Cerebellar cortex (tissue), 1 donor: Measurements from ENCODE around the gene ANAPC16.
A peak's percentile ranks its signal among the peaks of the same experiment; 100 is the strongest.
"Not testable (repeated sequence)": the region's sequence is repeated elsewhere in the genome, so short reads cannot be mapped to it uniquely, and the experiment has no call there.

Source experiments
- DNase-seq: peaks from one replicate; pipeline ENCODE4 v3.0.0-alpha.2; 2015; ENCODE audit warnings: low spot score

ANAPC16 gene

DNA sequence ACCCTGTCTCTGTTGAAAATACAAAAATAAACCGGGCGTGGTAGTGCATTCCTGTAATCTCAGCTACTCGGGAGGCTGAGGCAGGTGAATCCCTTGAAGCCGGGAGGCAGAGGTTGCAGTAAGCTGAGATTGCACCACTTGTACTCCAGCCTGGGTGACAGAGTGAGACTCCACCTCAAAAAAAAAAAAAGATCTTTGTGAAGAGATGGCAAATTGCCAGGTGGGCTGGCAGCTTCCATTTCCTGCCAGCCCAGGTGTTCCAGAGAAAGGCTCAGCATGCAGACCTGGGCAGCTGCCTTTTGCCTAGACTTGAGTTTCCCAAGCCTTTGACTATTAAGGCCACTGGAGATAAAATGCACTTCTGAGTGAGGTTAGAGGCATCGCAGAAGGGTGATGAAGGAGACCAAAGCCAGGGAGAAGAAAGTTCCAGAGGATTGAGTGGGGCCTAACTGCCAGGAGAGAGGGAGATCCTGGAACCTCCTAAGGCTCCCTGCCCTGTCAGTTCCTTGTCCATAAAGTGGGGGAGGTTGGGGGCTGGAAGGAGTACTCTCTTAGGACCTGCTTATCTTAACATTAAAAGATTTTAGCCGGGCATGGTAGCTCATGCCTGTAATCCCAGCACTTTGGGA is 47.9 kb downstream of the ANAPC16 start:
- DNase-seq = no peak

DNA sequence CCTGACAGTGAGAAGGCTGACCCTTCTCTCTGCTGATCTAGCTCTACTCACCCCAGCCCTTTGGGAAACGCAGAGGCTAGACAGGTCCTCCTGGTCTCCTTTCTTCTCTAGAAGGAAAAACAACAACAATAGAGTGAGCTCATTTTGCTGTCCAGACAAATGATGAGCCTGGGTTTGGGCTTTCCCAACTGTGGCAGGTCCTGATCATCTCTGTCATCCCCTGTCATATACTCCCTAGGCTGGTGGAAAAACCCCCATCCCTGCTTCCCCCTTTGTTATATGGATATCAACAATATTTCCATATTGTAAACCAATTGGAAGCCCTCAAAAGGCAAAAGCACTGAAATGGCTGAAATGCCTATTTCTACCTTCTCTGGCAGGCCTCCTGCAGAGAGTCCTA is 48.7 kb downstream of the ANAPC16 start:
- DNase-seq = no peak

DNA sequence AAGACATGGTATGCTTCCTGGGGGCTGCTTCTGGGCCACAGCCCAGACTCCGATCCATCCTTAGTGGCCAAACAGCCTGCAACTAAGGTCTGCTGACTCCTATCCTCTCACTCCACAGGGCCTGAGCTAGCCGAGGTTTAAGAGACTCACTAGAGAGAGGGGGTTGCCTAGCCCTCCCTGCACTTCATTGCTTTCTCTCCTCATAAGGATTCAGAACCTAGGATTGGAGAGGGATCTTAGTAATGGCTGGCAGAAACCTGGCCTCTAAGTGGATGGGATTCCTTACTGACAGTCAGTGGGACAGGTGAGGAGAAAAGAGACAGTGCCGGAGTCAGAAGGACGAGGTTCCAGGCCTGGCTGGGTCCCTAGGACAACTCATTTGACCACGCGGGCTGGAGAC is 49.7 kb downstream of the ANAPC16 start:
- peak; percentile 44 for DNase-seq

DNA sequence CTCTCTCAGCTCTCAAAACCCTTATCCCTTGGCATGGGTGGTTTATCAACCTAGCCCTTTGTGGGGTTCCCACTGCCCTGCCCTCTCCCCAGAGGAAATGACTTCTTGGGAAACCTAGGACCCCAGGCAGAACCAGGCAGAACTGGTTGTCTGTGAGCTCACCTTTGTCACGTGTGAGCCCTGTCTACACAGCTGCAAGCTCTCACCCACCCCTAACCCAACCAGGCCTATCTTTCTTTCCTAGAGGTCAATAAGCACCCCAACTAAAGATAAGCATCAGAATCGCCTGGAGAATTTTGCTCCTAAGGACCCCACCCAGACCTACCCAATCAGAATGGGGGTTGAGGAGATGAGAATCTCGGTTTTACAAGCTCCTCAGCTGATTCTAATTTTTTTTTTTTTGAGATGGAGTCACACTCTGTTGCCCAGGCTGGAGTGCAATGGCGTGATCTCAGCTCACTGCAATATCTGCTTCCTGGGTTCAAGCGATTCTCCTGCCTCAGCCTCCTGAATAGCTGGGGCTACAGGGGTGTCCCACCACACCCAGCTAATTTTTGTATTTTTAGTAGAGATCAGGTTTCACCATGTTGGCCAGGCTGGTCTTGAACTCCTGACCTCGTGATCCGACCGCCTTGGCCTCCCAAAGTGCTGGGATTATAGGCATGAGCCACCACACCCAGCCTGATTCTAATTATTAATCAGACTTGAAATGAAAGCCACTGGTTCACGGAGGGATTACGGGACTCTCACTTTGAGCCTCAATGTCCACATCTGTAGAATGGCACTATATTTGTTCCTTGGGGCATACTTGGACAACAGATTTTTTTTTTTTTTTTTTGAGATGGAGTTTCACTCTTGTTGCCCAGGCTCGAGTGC is 50.4 kb downstream of the ANAPC16 start:
- DNase-seq = peak; percentile 13

DNA sequence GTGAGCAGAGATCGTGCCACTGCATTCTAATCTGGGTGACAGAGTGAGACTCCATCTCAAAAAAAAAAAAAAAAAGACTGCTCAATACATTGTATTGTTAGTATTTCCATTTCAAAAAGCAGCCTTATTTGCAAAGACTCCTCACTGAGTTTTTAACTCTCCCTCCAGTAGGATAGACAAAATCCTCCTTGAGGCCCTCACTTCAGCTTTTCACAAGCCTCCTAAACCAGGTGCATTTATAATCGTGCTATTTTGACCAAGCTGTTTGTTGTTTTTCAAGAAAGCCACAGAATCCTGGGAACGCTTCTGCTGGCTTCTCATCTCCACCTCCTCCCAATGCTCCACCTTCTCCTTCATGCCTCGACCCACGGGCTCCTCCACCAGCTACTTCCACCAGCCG is 51.6 kb downstream of the ANAPC16 start:
- peak; percentile 49 for DNase-seq

DNA sequence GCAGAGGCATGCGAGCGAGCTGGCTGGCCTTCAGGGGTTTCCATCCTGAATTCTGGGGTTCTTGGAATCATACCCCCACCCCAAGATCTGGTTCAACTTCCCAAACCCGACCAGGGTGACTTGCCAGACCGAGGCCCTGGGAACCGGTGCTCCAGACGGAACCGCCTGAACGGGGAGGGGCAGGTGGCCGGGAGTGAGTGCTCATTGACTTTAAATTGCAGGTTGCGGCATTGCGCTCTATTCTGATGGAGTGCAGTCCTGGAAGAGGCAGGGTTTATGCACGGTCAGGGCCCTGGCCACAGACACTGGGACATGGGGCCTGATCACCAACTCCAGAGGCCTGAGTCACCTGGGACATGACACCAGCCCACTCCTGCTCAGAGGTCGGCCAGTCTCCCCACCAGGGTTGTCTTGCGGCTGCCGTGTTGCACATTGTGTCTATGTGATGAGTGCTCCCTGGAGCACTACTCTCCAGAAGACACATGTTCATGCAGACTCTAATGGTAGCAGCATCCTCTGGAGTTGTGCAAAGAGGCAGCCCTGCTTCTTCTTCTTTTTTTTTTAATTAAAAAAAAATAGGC is 52.1 kb downstream of the ANAPC16 start:
- peak; percentile 28 for DNase-seq

DNA sequence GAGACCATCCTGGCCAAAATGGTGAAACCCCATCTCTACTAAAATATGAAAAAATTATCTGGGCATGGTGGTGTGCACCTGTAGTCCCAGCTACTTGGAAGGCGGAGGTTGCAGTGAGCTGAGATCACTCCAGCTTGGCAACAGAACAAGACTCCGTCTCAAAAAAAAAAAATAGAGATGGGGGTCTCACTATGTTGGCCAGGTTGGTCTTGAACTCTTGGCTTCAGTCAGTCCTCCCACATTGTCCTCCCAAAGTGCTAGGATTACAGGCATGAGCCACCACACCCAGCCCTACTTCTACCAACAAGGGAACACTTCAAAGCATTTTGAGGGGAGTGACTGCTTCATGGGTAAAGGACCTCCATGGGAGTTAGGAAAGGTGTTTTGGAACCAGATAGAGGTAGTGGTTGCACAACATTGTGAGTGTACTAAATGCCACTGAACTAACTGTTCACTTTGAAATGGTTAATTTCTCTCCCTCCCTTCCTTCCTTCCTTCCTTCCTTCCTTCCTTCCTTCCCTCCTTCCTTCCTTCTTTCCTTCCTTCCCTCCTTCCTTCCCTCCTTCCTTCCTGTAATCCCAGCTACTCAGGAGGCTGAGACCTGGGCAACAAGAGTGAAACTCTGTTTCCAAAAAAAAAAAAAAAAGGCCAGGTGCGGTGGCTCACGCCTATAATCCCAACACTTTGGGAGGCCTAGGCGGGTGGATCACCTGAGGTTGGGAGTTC is 52.8 kb downstream of the ANAPC16 start:
- not testable (repeated sequence) for DNase-seq

DNA sequence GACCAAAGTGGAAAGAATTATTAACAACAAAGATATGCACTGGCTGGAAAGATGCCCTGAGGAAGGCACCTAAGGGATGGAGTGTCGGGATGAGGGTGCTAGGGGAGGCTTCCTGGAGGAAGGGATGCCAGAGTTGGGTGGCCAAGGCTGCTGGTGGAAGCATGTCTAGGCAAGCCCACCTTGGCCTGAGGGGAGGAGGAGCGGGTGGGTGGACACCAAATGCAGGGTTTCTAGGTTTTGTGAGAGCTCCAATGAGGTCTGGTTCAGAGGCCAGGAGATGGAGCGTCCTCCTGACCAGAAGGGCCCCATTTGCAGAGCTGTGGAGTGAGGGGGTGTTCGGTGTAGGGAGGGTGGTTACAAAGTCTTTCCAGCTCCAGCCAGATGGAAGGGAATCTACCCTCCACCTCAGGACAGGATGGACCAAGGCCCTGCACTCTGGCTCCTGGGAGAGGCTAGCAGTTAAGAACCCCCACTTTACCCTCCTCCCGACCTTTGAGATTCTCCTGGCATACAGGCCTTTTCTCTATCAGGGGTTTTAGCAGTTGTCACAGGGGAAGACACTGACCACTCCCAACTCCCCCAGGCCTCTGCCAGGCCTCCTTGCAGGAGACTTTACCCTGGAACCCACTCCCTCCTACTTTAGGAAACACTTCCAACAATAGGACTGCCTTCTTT is 54.9 kb downstream of the ANAPC16 start:
- DNase-seq = peak; percentile 6

DNA sequence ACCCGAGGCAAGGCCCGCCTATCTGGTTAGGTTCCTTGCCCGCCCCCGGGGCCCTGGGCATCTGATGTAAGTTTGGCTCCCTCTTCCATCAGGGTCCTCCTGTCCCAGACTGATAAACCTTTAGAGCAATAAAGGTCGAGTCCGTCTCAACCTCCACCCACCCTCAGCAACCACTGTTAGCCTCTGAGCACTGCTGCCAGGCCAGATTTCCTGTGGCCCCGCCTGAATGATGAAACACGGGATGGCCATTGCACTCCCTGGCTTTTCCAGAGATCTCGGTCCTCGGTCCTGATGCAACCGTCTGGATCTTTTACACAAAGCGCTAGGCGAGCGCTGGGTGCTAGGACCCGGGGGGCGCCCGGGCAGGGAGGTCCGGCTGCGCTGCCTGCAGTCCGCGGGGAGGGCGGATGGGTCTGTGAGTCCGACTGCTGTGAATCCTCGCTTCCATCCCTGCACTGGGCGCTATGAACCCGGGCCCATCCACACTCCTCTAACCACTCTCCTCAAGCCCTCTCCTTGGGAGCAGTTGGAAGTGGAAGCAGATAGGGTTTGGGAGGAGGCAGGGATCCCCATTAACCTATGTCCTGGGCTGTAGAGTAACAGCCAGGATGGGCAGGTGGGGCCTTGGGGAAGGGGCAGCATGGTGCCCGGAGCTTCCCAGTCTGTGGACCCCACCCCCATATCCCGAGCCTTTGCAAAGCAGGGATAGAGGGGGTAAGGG is 57.0 kb downstream of the ANAPC16 start:
- DNase-seq = peak; percentile 95

DNA sequence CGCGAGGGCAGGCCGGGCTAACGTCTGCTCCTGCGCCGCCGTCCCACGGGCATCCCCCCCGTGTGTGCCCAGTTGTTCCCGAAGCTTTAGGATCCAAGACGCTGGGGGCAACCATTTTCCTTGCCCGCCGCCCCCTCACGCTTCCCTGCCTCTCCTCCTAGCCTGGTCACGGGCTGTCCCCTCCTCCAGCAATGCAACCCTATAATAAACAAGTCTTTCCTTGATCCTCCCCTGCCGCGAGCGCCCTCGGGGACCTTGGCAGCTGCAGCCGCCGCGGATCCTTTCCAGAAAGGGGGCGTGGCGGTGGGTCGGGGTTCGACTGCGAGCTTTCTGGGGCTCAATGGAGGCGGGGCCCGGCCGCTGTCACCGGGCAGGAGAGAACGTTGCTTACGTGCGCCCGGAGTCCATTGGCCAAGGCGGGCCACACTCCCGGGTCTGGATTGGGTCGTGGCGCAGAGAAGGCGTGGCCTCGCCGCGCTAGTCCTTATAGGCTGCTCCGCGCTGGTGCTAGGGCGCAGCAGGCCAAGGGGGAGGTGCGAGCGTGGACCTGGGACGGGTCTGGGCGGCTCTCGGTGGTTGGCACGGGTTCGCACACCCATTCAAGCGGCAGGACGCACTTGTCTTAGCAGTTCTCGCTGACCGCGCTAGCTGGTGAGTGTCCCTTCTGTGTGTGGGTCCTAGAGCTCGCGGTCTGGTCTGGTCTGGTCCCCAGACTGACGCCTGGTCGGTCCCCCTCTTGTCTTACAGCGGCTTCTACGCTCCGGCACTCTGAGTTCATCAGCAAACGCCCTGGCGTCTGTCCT is 57.8 kb downstream of the ANAPC16 start, which contains the start of gene DDIT4:
Gene DDIT4 (plus strand): TSS at position 515 of the 803 bp plus-strand sequence. CDS start 293 bp downstream, outside the sequence.
- DNase-seq = peak; percentile 99

DNA sequence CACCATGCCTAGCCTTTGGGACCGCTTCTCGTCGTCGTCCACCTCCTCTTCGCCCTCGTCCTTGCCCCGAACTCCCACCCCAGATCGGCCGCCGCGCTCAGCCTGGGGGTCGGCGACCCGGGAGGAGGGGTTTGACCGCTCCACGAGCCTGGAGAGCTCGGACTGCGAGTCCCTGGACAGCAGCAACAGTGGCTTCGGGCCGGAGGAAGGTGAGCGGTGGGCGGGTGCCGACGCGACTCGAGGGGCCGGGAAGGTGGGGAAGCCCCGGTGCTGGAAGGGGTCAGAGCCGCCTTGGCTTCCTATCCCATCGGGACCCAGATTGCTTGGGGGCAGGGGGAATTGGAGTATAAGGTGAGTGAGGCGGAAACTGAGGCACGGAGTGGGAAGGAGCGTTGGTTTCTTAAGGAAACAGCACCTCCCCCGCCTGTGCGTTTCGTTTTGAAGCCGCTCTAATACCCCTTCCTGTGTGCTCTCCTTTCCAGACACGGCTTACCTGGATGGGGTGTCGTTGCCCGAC is 58.5 kb downstream of the ANAPC16 start:
- DNase-seq = no peak

DNA sequence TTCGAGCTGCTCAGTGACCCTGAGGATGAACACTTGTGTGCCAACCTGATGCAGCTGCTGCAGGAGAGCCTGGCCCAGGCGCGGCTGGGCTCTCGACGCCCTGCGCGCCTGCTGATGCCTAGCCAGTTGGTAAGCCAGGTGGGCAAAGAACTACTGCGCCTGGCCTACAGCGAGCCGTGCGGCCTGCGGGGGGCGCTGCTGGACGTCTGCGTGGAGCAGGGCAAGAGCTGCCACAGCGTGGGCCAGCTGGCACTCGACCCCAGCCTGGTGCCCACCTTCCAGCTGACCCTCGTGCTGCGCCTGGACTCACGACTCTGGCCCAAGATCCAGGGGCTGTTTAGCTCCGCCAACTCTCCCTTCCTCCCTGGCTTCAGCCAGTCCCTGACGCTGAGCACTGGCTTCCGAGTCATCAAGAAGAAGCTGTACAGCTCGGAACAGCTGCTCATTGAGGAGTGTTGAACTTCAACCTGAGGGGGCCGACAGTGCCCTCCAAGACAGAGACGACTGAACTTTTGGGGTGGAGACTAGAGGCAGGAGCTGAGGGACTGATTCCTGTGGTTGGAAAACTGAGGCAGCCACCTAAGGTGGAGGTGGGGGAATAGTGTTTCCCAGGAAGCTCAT is 59.0 kb downstream of the ANAPC16 start:
- DNase-seq = peak; percentile 66

DNA sequence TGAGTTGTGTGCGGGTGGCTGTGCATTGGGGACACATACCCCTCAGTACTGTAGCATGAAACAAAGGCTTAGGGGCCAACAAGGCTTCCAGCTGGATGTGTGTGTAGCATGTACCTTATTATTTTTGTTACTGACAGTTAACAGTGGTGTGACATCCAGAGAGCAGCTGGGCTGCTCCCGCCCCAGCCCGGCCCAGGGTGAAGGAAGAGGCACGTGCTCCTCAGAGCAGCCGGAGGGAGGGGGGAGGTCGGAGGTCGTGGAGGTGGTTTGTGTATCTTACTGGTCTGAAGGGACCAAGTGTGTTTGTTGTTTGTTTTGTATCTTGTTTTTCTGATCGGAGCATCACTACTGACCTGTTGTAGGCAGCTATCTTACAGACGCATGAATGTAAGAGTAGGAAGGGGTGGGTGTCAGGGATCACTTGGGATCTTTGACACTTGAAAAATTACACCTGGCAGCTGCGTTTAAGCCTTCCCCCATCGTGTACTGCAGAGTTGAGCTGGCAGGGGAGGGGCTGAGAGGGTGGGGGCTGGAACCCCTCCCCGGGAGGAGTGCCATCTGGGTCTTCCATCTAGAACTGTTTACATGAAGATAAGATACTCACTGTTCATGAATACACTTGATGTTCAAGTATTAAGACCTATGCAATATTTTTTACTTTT is 59.7 kb downstream of the ANAPC16 start:
- DNase-seq = peak; percentile 16

DNA sequence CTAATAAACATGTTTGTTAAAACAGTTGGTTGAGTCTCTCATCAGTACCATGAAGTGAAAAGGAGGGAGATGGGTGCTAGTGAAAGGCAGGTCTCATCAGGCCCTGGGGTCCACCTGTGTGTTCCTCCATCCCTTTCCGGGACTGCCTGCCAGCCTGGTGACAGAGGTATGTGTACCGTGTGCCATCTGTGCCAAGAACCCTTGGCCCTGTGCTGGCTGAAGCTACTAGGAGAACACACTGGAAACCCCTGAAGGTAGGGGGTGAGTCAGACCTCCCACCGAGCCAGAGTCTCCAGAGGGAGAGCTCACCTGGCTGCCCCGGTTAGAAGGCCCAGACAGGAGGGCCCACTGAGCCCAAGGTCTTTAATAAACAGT is 60.2 kb downstream of the ANAPC16 start:
- DNase-seq = peak; percentile 45

DNA sequence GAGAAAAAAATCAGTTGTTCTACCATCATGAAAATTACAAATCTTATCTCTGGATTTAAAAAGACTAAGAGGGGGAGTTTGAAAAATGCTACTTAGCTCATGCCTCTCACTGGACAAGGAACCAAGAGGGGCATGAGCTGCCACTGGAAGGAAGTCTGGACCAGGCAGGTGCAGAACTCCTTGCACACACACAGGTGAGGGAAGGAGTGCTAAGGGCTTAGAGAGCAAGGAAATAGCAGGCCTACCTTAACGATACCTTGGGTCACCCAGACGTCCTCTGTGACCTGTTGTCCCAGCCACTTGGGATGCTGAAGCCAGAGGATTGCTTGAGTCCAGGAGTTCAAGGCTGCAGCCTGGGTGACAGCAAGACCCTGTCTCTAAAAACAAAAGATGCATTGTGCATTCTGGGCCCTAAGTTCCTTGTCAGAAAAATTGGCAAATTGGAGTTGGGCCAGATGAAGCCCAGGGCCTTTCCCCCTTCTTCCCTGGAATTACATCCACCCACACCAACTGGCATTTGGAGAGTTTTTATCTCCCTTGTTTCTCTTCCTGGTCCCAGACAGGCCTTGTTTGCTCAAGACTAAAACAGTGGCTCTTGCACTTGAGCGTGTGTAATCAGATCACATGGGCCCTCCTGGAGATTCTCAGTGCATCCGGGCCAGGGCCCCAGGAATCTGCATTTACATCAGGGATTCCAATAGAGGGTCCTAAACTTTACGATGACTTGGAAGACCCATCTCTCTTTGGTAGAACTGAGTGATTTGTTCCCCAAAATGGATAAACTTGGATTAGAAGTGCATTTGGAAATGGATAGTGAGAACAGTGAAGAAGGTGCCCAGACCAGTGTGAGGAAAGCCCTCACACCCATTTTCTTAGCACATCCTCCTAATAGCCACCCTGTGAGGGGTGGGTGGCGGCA is 60.9 kb downstream of the ANAPC16 start:
- peak; percentile 42 for DNase-seq

DNA sequence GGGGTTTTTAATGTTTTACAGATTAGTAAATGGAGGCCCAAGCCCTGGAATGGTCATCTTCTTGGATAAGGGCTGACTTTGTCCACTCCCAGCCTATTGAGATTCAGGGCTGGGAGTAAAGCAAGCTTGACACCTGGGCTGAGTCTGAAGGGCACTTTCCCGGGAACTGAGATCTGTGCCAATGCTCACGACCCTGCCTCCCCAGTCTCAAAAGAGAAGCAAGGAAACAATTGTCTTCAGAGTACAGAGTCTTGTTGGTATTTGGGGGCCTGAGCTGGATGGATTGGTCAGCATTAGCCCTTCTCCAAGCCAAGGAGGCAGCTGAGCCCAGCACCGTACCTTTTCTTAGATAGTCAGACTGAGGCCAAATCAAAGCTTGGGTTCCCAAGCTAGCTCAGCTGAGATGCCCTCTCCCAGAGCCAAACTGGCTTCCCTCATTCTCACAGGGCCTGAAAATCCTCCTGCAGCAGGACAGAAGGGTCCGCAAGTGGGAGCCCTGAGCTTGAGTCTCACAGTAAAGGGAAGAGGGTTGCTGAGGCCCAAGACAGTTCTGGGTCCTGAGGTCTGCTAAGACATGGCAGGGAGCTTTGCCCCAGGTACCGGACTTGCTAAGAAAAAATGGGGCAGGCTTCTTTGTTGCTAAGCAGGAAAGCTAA is 61.7 kb downstream of the ANAPC16 start:
- peak; percentile 46 for DNase-seq

DNA sequence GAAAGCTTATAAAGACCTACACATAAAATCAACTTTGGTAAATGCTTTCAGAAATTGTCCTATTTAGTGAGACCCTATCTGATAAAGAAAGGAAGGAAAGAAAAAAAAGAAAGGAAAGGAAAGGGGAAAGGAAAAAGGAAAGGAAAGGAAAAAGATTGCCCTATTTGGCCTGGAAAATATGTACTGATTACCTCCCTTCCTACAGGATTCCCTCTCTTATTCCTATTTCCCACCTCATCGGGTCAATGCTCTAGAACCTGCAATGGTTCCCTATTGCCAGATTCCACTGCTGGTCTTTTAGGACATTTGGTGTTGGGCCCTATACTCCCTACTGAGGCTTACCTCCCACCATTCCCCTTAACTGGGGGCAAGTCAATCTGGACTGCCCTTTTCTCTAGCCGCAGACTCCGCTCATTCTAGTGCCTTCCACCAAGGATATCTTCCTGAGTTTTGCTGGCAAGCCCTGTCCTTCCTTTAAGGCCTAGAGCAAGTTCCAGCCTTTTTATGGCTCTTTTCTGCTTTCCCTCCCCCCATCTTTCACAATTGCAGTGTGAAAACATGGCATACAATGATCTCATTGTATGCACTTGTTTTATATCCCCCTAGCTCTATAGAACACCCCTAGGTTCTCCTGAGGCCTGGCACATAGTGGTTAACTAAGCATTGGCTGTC is 62.3 kb downstream of the ANAPC16 start:
- peak; percentile 30 for DNase-seq
